Immature natural killer cell (primary cell): ENCODE measurements around the gene MAPKAPK2. TPM values are rescaled to one million over a fixed set of nuclear protein-coding genes. Genes with fewer than 3 reads are reported as not detected.

Experiments used
- DNase-seq, 3 donors: peaks; one replicate each; pipeline ENCODE4 v3.0.0; 2022; ENCODE audit warnings: mixed read lengths in 1 of 3
- H3K27ac Mint-ChIP-seq, 6 donors: one replicate each; pipeline ENCODE4 v1.8.0; 2020; ENCODE audit warnings: mixed read lengths in 6 of 6, mild to moderate bottlenecking in 5 of 6, inconsistent platforms in 4 of 6, moderate library complexity in 3 of 6
- H3K27me3 Mint-ChIP-seq, 3 donors: one replicate each; pipeline ENCODE4 v1.8.0; 2020 to 2021; ENCODE audit warnings: low read depth in 3 of 3, mild to moderate bottlenecking in 3 of 3, mixed read lengths in 3 of 3, moderate library complexity in 3 of 3, inconsistent platforms in 1 of 3
- H3K36me3 Mint-ChIP-seq, 3 donors: one replicate each; pipeline ENCODE4 v1.8.0; 2020; ENCODE audit warnings: mixed read lengths in 3 of 3, inconsistent platforms in 2 of 3, mild to moderate bottlenecking in 2 of 3
- H3K4me1 Mint-ChIP-seq, 2 donors: one replicate each; pipeline ENCODE4 v1.8.0; 2020; ENCODE audit warnings: inconsistent platforms in 2 of 2, mild to moderate bottlenecking in 2 of 2, mixed read lengths in 2 of 2, moderate library complexity in 1 of 2
- H3K4me3 Mint-ChIP-seq, 5 donors: one replicate each; pipeline ENCODE4 v1.8.0; 2020; ENCODE audit warnings: mild to moderate bottlenecking in 5 of 5, mixed read lengths in 5 of 5, inconsistent platforms in 3 of 5, moderate library complexity in 3 of 5
- H3K9me3 Mint-ChIP-seq, 6 donors: one replicate each; pipeline ENCODE4 v1.8.0; 2020; ENCODE audit warnings: mild to moderate bottlenecking in 6 of 6, mixed read lengths in 6 of 6, inconsistent platforms in 4 of 6, moderate library complexity in 3 of 6
- polyA plus RNA-seq, 3 donors: library from polyadenylated mRNA; unstranded; fragments of 300-500 nt; fragmentation: Illumina TruSeq; gene quantifications; one replicate each; pipeline ENCODE4 v1.2.3, GENCODE V29; 2021

Gene MAPKAPK2
- polyA plus RNA-seq, 3 donors from 2014 or later = 3.5 to 7.2 (median 4.1) TPM

GRCh38 chr1:206682111-206682510 is 2.6 kb upstream of the MAPKAPK2 start:
- Mint-ChIP-seq H3K27me3 (peaks cover 8 to 20% (median 12%) of the 10 kb centered on the region in 3 donors), H3K9me3 (no peaks in the 10 kb centered on the region), H3K4me1 (peaks cover 21 to 25% of the 10 kb centered on the region in 2 donors), H3K27ac (no peak overlapping the region), H3K36me3 (peaks cover 0 to 3% (median 0%) of the 10 kb centered on the region in 3 donors), H3K4me3 (no peak overlapping the region)
- DNase-seq = no peak

- no peaks in the 10 kb centered on the region for H3K9me3 Mint-ChIP-seq
- H3K27ac Mint-ChIP-seq = peak overlapping the region in 3 of 6 donors; percentile 2 to 47 (median 34)
- peaks cover 8 to 20% (median 12%) of the 10 kb centered on the region in 3 donors for H3K27me3 Mint-ChIP-seq
- peak overlapping the region in 1 of 5 donors; percentile 21 for H3K4me3 Mint-ChIP-seq
- H3K36me3 Mint-ChIP-seq = peaks cover 0 to 3% (median 0%) of the 10 kb centered on the region in 3 donors
- DNase-seq = no peak
- peaks cover 33 to 37% of the 10 kb centered on the region in 2 donors for H3K4me1 Mint-ChIP-seq
Measured at GRCh38 chr1:206683313-206683712, 1.4 kb upstream of the MAPKAPK2 start.

- peaks cover 8 to 20% (median 12%) of the 10 kb centered on the region in 3 donors for H3K27me3 Mint-ChIP-seq
- peak overlapping the region in 4 of 6 donors; percentile 34 to 91 (median 89) for H3K27ac Mint-ChIP-seq
- peaks cover 0 to 3% (median 0%) of the 10 kb centered on the region in 3 donors for H3K36me3 Mint-ChIP-seq
- no peak for DNase-seq
- H3K9me3 Mint-ChIP-seq = no peaks in the 10 kb centered on the region
- peak overlapping the region; percentile 76 to 87 (median 83) for H3K4me3 Mint-ChIP-seq
- peaks cover 37 to 44% of the 10 kb centered on the region in 2 donors for H3K4me1 Mint-ChIP-seq
Measured at GRCh38 chr1:206684003-206684402, 702 bp upstream of the MAPKAPK2 start.

GRCh38 chr1:206685334-206685768 is 646 bp downstream of the MAPKAPK2 start:
- peak in 1 of 3 donors; percentile 40 for DNase-seq
- Mint-ChIP-seq H3K27ac (peak overlapping the region; percentile 97 to 100 (median 98)), H3K27me3 (peaks cover 8 to 17% (median 11%) of the 10 kb centered on the region in 3 donors), H3K4me1 (peaks cover 45 to 50% of the 10 kb centered on the region in 2 donors), H3K9me3 (no peaks in the 10 kb centered on the region), H3K4me3 (peak overlapping the region; percentile 90 to 99 (median 95)), H3K36me3 (peaks cover 0 to 3% (median 0%) of the 10 kb centered on the region in 3 donors)

GRCh38 chr1:206685769-206686477 is 1.2 kb downstream of the MAPKAPK2 start:
- Mint-ChIP-seq H3K4me1 (peaks cover 50 to 56% of the 10 kb centered on the region in 2 donors), H3K27ac (peak overlapping the region; percentile 97 to 100 (median 100)), H3K36me3 (peaks cover 0 to 3% (median 0%) of the 10 kb centered on the region in 3 donors), H3K27me3 (peaks cover 8 to 17% (median 11%) of the 10 kb centered on the region in 3 donors), H3K9me3 (no peaks in the 10 kb centered on the region), H3K4me3 (peak overlapping the region; percentile 97 to 100 (median 100))
- peak; percentile 55 to 58 (median 56) for DNase-seq

- Mint-ChIP-seq H3K4me1 (peaks cover 57 to 64% of the 10 kb centered on the region in 2 donors), H3K9me3 (no peaks in the 10 kb centered on the region), H3K4me3 (peak overlapping the region; percentile 97 to 100 (median 100)), H3K27me3 (peaks cover 8 to 17% (median 8%) of the 10 kb centered on the region in 3 donors), H3K36me3 (peaks cover 0 to 3% (median 0%) of the 10 kb centered on the region in 3 donors), H3K27ac (peak overlapping the region; percentile 97 to 100 (median 100))
- peak; percentile 75 to 77 (median 76) for DNase-seq
Measured at GRCh38 chr1:206686478-206687249, 2.0 kb downstream of the MAPKAPK2 start.

- H3K9me3 Mint-ChIP-seq = no peaks in the 10 kb centered on the region
- DNase-seq = no peak
- peaks cover 64 to 71% of the 10 kb centered on the region in 2 donors for H3K4me1 Mint-ChIP-seq
- peaks cover 0 to 3% (median 0%) of the 10 kb centered on the region in 3 donors for H3K36me3 Mint-ChIP-seq
- H3K27me3 Mint-ChIP-seq = peaks cover 8 to 17% (median 8%) of the 10 kb centered on the region in 3 donors
- peak overlapping the region; percentile 97 to 100 (median 100) for H3K27ac Mint-ChIP-seq
- H3K4me3 Mint-ChIP-seq = peak overlapping the region; percentile 97 to 100 (median 100)
Measured at GRCh38 chr1:206687251-206687914, 2.7 kb downstream of the MAPKAPK2 start.

GRCh38 chr1:206687915-206688442 is 3.3 kb downstream of the MAPKAPK2 start:
- no peaks in the 10 kb centered on the region for H3K9me3 Mint-ChIP-seq
- DNase-seq = no peak
- peak overlapping the region; percentile 45 to 100 (median 98) for H3K27ac Mint-ChIP-seq
- peak overlapping the region in 4 of 5 donors; percentile 15 to 38 (median 28) for H3K4me3 Mint-ChIP-seq
- peaks cover 0 to 3% (median 0%) of the 10 kb centered on the region in 3 donors for H3K36me3 Mint-ChIP-seq
- peaks cover 70 to 77% of the 10 kb centered on the region in 2 donors for H3K4me1 Mint-ChIP-seq
- peaks cover 8 to 17% (median 9%) of the 10 kb centered on the region in 3 donors for H3K27me3 Mint-ChIP-seq

- no peaks in the 10 kb centered on the region for H3K9me3 Mint-ChIP-seq
- peak overlapping the region in 1 of 5 donors; percentile 17 for H3K4me3 Mint-ChIP-seq
- peak overlapping the region in 5 of 6 donors; percentile 13 to 76 (median 25) for H3K27ac Mint-ChIP-seq
- H3K36me3 Mint-ChIP-seq = peaks cover 0 to 3% (median 0%) of the 10 kb centered on the region in 3 donors
- H3K27me3 Mint-ChIP-seq = peaks cover 7 to 16% (median 9%) of the 10 kb centered on the region in 3 donors
- no peak for DNase-seq
- peaks cover 89 to 96% of the 10 kb centered on the region in 2 donors for H3K4me1 Mint-ChIP-seq
Measured at GRCh38 chr1:206690516-206690915, 5.8 kb downstream of the MAPKAPK2 start.

- DNase-seq = no peak
- Mint-ChIP-seq H3K9me3 (no peaks in the 10 kb centered on the region), H3K36me3 (peaks cover 0 to 7% (median 0%) of the 10 kb centered on the region in 3 donors), H3K27me3 (peaks cover 1 to 10% (median 2%) of the 10 kb centered on the region in 3 donors), H3K27ac (peak overlapping the region; percentile 51 to 93 (median 81)), H3K4me3 (peak overlapping the region; percentile 42 to 77 (median 58)), H3K4me1 (peaks cover 94 to 100% of the 10 kb centered on the region in 2 donors)
Measured at GRCh38 chr1:206691604-206692003, 6.9 kb downstream of the MAPKAPK2 start.

GRCh38 chr1:206693029-206693428 is 8.3 kb downstream of the MAPKAPK2 start:
- H3K36me3 Mint-ChIP-seq = peaks cover 0 to 11% (median 0%) of the 10 kb centered on the region in 3 donors
- H3K27me3 Mint-ChIP-seq = peaks cover 1 to 10% (median 2%) of the 10 kb centered on the region in 3 donors
- DNase-seq = no peak
- peaks cover 94 to 100% of the 10 kb centered on the region in 2 donors for H3K4me1 Mint-ChIP-seq
- H3K4me3 Mint-ChIP-seq = peak overlapping the region; percentile 58 to 77 (median 77)
- peak overlapping the region; percentile 51 to 93 (median 81) for H3K27ac Mint-ChIP-seq
- H3K9me3 Mint-ChIP-seq = no peaks in the 10 kb centered on the region

- peak in 2 of 3 donors; percentile 30 to 33 for DNase-seq
- peaks cover 95 to 100% of the 10 kb centered on the region in 2 donors for H3K4me1 Mint-ChIP-seq
- peaks cover 0 to 11% (median 0%) of the 10 kb centered on the region in 3 donors for H3K36me3 Mint-ChIP-seq
- H3K9me3 Mint-ChIP-seq = no peaks in the 10 kb centered on the region
- peaks cover 1 to 10% (median 2%) of the 10 kb centered on the region in 3 donors for H3K27me3 Mint-ChIP-seq
- H3K4me3 Mint-ChIP-seq = peak overlapping the region; percentile 58 to 77 (median 77)
- peak overlapping the region; percentile 51 to 93 (median 81) for H3K27ac Mint-ChIP-seq
Measured at GRCh38 chr1:206693592-206693991, 8.9 kb downstream of the MAPKAPK2 start.
